ENCODE results near the gene TRPC1.

The TRPC1 gene

GRCh38 chr3:142782616-142783015, 58.8 kb downstream of the TRPC1 start:
- Histone ChIP-seq H2BK5ac (ENCODE audit: low read length) (no peak overlapping the region), H3K79me1 (ENCODE audit: low read length) (no peaks in the 10 kb centered on the region), H3K18ac (ENCODE audit: low read length) (no peak overlapping the region), H3K27ac (ENCODE audit: low read depth, low read length) (no peak overlapping the region), H4K8ac (ENCODE audit: low read depth, low read length) (no peak overlapping the region), H2AK5ac (ENCODE audit: low read length) (no peak overlapping the region), H3K23ac (ENCODE audit: low read length) (no peak overlapping the region), H3K4me2 (ENCODE audit: low read length) (no peak overlapping the region), H3K27me3 (ENCODE audit: insufficient read depth, low read length, poor library complexity) (no peaks in the 10 kb centered on the region), H3K36me3 (ENCODE audit: control insufficient read depth, insufficient read depth, low read length) (no peaks in the 10 kb centered on the region), H3K79me2 (ENCODE audit: control insufficient read depth, insufficient read depth, low read length) (no peaks in the 10 kb centered on the region), H3K4me3 (ENCODE audit: low read length) (no peak overlapping the region), H2BK120ac (ENCODE audit: low read depth, low read length) (no peak overlapping the region), H3K4me1 (ENCODE audit: control insufficient read depth, low read depth, low read length) (no peaks in the 10 kb centered on the region), H3K9ac (ENCODE audit: low read length) (no peak overlapping the region), H3K56ac (ENCODE audit: low read length) (no peak overlapping the region), H3K4ac (ENCODE audit: low read depth, low read length) (no peak overlapping the region), H4K5ac (ENCODE audit: low read length) (no peak overlapping the region), H2BK15ac (replicated peaks; ENCODE audit: low read depth) (no peak overlapping the region)
- no peak for DNase-seq
- no CpG with 5 or more reads among the region's 2 CpGs for WGBS (ENCODE audit: extremely low coverage, insufficient coverage, low lambda C conversion rate)

- no peak overlapping the region for H3K56ac ChIP-seq (ENCODE audit: low read length)
- H3K4ac ChIP-seq (ENCODE audit: low read depth, low read length) = no peak overlapping the region
- DNase-seq = no peak
- WGBS (ENCODE audit: extremely low coverage, insufficient coverage, low lambda C conversion rate) = no CpG with 5 or more reads among the region's 1 CpG
- H4K8ac ChIP-seq (ENCODE audit: low read depth, low read length) = no peak overlapping the region
- no peak overlapping the region for H2BK120ac ChIP-seq (ENCODE audit: low read depth, low read length)
- H3K4me1 ChIP-seq (ENCODE audit: control insufficient read depth, low read depth, low read length) = no peaks in the 10 kb centered on the region
- no peak overlapping the region for H3K4me3 ChIP-seq (ENCODE audit: low read length)
- H2AK5ac ChIP-seq (ENCODE audit: low read length) = no peak overlapping the region
- no peak overlapping the region for H3K27ac ChIP-seq (ENCODE audit: low read depth, low read length)
- no peaks in the 10 kb centered on the region for H3K79me2 ChIP-seq (ENCODE audit: control insufficient read depth, insufficient read depth, low read length)
- no peak overlapping the region for H3K9ac ChIP-seq (ENCODE audit: low read length)
- H3K4me2 ChIP-seq (ENCODE audit: low read length) = no peak overlapping the region
- no peak overlapping the region for H2BK15ac ChIP-seq (replicated peaks; ENCODE audit: low read depth)
- H3K23ac ChIP-seq (ENCODE audit: low read length) = no peak overlapping the region
- H3K36me3 ChIP-seq (ENCODE audit: control insufficient read depth, insufficient read depth, low read length) = no peaks in the 10 kb centered on the region
- H3K27me3 ChIP-seq (ENCODE audit: insufficient read depth, low read length, poor library complexity) = no peaks in the 10 kb centered on the region
- H4K5ac ChIP-seq (ENCODE audit: low read length) = no peak overlapping the region
- H3K18ac ChIP-seq (ENCODE audit: low read length) = no peak overlapping the region
- H2BK5ac ChIP-seq (ENCODE audit: low read length) = no peak overlapping the region
- H3K79me1 ChIP-seq (ENCODE audit: low read length) = no peaks in the 10 kb centered on the region
Observed at GRCh38 chr3:142784228-142784627, 60.4 kb downstream of the TRPC1 start.

- Histone ChIP-seq H2AK5ac (ENCODE audit: low read length) (no peak overlapping the region), H3K23ac (ENCODE audit: low read length) (no peak overlapping the region), H3K4ac (ENCODE audit: low read depth, low read length) (no peak overlapping the region), H3K4me3 (ENCODE audit: low read length) (no peak overlapping the region), H4K5ac (ENCODE audit: low read length) (no peak overlapping the region), H4K8ac (ENCODE audit: low read depth, low read length) (no peak overlapping the region), H3K9ac (ENCODE audit: low read length) (no peak overlapping the region), H3K27me3 (ENCODE audit: insufficient read depth, low read length, poor library complexity) (no peaks in the 10 kb centered on the region), H3K36me3 (ENCODE audit: control insufficient read depth, insufficient read depth, low read length) (no peaks in the 10 kb centered on the region), H3K4me2 (ENCODE audit: low read length) (no peak overlapping the region), H3K18ac (ENCODE audit: low read length) (no peak overlapping the region), H3K4me1 (ENCODE audit: control insufficient read depth, low read depth, low read length) (no peaks in the 10 kb centered on the region), H3K27ac (ENCODE audit: low read depth, low read length) (no peak overlapping the region), H2BK120ac (ENCODE audit: low read depth, low read length) (no peak overlapping the region), H3K79me1 (ENCODE audit: low read length) (no peaks in the 10 kb centered on the region), H2BK5ac (ENCODE audit: low read length) (no peak overlapping the region), H3K79me2 (ENCODE audit: control insufficient read depth, insufficient read depth, low read length) (no peaks in the 10 kb centered on the region), H2BK15ac (replicated peaks; ENCODE audit: low read depth) (no peak overlapping the region), H3K56ac (ENCODE audit: low read length) (no peak overlapping the region)
- no CpG with 5 or more reads among the region's 4 CpGs for WGBS (ENCODE audit: extremely low coverage, insufficient coverage, low lambda C conversion rate)
- DNase-seq = no peak
Observed at GRCh38 chr3:142785996-142786395, 62.2 kb downstream of the TRPC1 start.

GRCh38 chr3:142787719-142788118, 63.9 kb downstream of the TRPC1 start:
- DNase-seq = no peak
- Histone ChIP-seq H3K4ac (ENCODE audit: low read depth, low read length) (no peak overlapping the region), H2BK5ac (ENCODE audit: low read length) (no peak overlapping the region), H3K79me1 (ENCODE audit: low read length) (no peaks in the 10 kb centered on the region), H3K56ac (ENCODE audit: low read length) (no peak overlapping the region), H3K4me3 (ENCODE audit: low read length) (no peak overlapping the region), H3K18ac (ENCODE audit: low read length) (no peak overlapping the region), H4K8ac (ENCODE audit: low read depth, low read length) (no peak overlapping the region), H2AK5ac (ENCODE audit: low read length) (no peak overlapping the region), H3K4me1 (ENCODE audit: control insufficient read depth, low read depth, low read length) (no peaks in the 10 kb centered on the region), H3K23ac (ENCODE audit: low read length) (no peak overlapping the region), H2BK120ac (ENCODE audit: low read depth, low read length) (no peak overlapping the region), H3K9ac (ENCODE audit: low read length) (no peak overlapping the region), H3K79me2 (ENCODE audit: control insufficient read depth, insufficient read depth, low read length) (no peaks in the 10 kb centered on the region), H4K5ac (ENCODE audit: low read length) (no peak overlapping the region), H3K36me3 (ENCODE audit: control insufficient read depth, insufficient read depth, low read length) (no peaks in the 10 kb centered on the region), H3K27me3 (ENCODE audit: insufficient read depth, low read length, poor library complexity) (no peaks in the 10 kb centered on the region), H3K4me2 (ENCODE audit: low read length) (no peak overlapping the region), H2BK15ac (replicated peaks; ENCODE audit: low read depth) (no peak overlapping the region), H3K27ac (ENCODE audit: low read depth, low read length) (no peak overlapping the region)
- WGBS (ENCODE audit: extremely low coverage, insufficient coverage, low lambda C conversion rate) = no CpG with 5 or more reads among the region's 1 CpG

GRCh38 chr3:142794508-142794907, 70.7 kb downstream of the TRPC1 start:
- H3K18ac ChIP-seq (ENCODE audit: low read length) = no peak overlapping the region
- H4K5ac ChIP-seq (ENCODE audit: low read length) = no peak overlapping the region
- H3K36me3 ChIP-seq (ENCODE audit: control insufficient read depth, insufficient read depth, low read length) = no peaks in the 10 kb centered on the region
- no peak overlapping the region for H3K23ac ChIP-seq (ENCODE audit: low read length)
- H4K8ac ChIP-seq (ENCODE audit: low read depth, low read length) = no peak overlapping the region
- no peaks in the 10 kb centered on the region for H3K4me1 ChIP-seq (ENCODE audit: control insufficient read depth, low read depth, low read length)
- WGBS (ENCODE audit: extremely low coverage, insufficient coverage, low lambda C conversion rate) = no CpG with 5 or more reads among the region's 4 CpGs
- no peak overlapping the region for H3K27ac ChIP-seq (ENCODE audit: low read depth, low read length)
- H3K27me3 ChIP-seq (ENCODE audit: insufficient read depth, low read length, poor library complexity) = no peaks in the 10 kb centered on the region
- H2BK5ac ChIP-seq (ENCODE audit: low read length) = no peak overlapping the region
- no peak overlapping the region for H2BK15ac ChIP-seq (replicated peaks; ENCODE audit: low read depth)
- no peak overlapping the region for H3K56ac ChIP-seq (ENCODE audit: low read length)
- no peak overlapping the region for H3K4me2 ChIP-seq (ENCODE audit: low read length)
- no peak overlapping the region for H3K4me3 ChIP-seq (ENCODE audit: low read length)
- no peak overlapping the region for H3K9ac ChIP-seq (ENCODE audit: low read length)
- peak; percentile 34 for DNase-seq
- no peaks in the 10 kb centered on the region for H3K79me2 ChIP-seq (ENCODE audit: control insufficient read depth, insufficient read depth, low read length)
- H3K4ac ChIP-seq (ENCODE audit: low read depth, low read length) = no peak overlapping the region
- no peak overlapping the region for H2BK120ac ChIP-seq (ENCODE audit: low read depth, low read length)
- H2AK5ac ChIP-seq (ENCODE audit: low read length) = no peak overlapping the region
- no peaks in the 10 kb centered on the region for H3K79me1 ChIP-seq (ENCODE audit: low read length)

- H3K36me3 ChIP-seq (ENCODE audit: control insufficient read depth, insufficient read depth, low read length) = no peaks in the 10 kb centered on the region
- H3K27me3 ChIP-seq (ENCODE audit: insufficient read depth, low read length, poor library complexity) = no peaks in the 10 kb centered on the region
- H3K56ac ChIP-seq (ENCODE audit: low read length) = no peak overlapping the region
- H4K5ac ChIP-seq (ENCODE audit: low read length) = no peak overlapping the region
- WGBS (ENCODE audit: extremely low coverage, insufficient coverage, low lambda C conversion rate) = no CpG with 5 or more reads among the region's 1 CpG
- no peak overlapping the region for H3K27ac ChIP-seq (ENCODE audit: low read depth, low read length)
- H3K9ac ChIP-seq (ENCODE audit: low read length) = no peak overlapping the region
- no peak overlapping the region for H4K8ac ChIP-seq (ENCODE audit: low read depth, low read length)
- no peak overlapping the region for H3K18ac ChIP-seq (ENCODE audit: low read length)
- no peak overlapping the region for H2BK120ac ChIP-seq (ENCODE audit: low read depth, low read length)
- no peak for DNase-seq
- no peak overlapping the region for H2BK5ac ChIP-seq (ENCODE audit: low read length)
- H3K4me3 ChIP-seq (ENCODE audit: low read length) = no peak overlapping the region
- H3K4ac ChIP-seq (ENCODE audit: low read depth, low read length) = no peak overlapping the region
- no peaks in the 10 kb centered on the region for H3K79me1 ChIP-seq (ENCODE audit: low read length)
- no peak overlapping the region for H2AK5ac ChIP-seq (ENCODE audit: low read length)
- no peak overlapping the region for H3K23ac ChIP-seq (ENCODE audit: low read length)
- H2BK15ac ChIP-seq (replicated peaks; ENCODE audit: low read depth) = no peak overlapping the region
- no peaks in the 10 kb centered on the region for H3K79me2 ChIP-seq (ENCODE audit: control insufficient read depth, insufficient read depth, low read length)
- no peak overlapping the region for H3K4me2 ChIP-seq (ENCODE audit: low read length)
- H3K4me1 ChIP-seq (ENCODE audit: control insufficient read depth, low read depth, low read length) = no peaks in the 10 kb centered on the region
Observed at GRCh38 chr3:142795332-142795731, 71.5 kb downstream of the TRPC1 start.

Measured in mesendoderm (in vitro differentiated cells).